Measurements from ENCODE around the gene SPSB2. TPM values are rescaled to one million over a fixed set of nuclear protein-coding genes. Genes with fewer than 3 reads are reported as not detected.

The SPSB2 gene
- total RNA-seq, 1 experiment from 2014 or later: 11.6 TPM

- Histone ChIP-seq H3K36me3 (ENCODE audit: control insufficient read depth, insufficient read depth, low read length) (no peaks in the 10 kb centered on the region), H3K27me3 (ENCODE audit: control insufficient read depth, insufficient read depth, low read length) (no peaks in the 10 kb centered on the region), H3K4me3 (ENCODE audit: low read depth in 2 of 2, low read length in 2 of 2) (no peak overlapping the region), H3K27ac (ENCODE audit: low read length) (no peak overlapping the region), H3K9me3 (ENCODE audit: control insufficient read depth, insufficient read depth, low read depth, low read length) (no peaks in the 10 kb centered on the region), H3K4me1 (ENCODE audit: control insufficient read depth, insufficient read depth, low read length) (no peaks in the 10 kb centered on the region)
- in situ Hi-C loops (cut with HindIII; ENCODE audit: low pct_unique_long_range_greater_than_20kb, low sequenced_read_pairs): no loop called here
- no TSS peak for BruUV-seq (replicated peaks)
- intact Hi-C loops (cut with micrococcal nuclease; ENCODE audit: unreplicated experiment): no loop called here
- ChIA-PET POLR2A (no interaction called here), CTCF (no interaction called here)
- DNase-seq (ENCODE audit: low read depth, low spot score) (no peak), ATAC-seq (no peak)
- TF ChIP-seq, protein P1, sequence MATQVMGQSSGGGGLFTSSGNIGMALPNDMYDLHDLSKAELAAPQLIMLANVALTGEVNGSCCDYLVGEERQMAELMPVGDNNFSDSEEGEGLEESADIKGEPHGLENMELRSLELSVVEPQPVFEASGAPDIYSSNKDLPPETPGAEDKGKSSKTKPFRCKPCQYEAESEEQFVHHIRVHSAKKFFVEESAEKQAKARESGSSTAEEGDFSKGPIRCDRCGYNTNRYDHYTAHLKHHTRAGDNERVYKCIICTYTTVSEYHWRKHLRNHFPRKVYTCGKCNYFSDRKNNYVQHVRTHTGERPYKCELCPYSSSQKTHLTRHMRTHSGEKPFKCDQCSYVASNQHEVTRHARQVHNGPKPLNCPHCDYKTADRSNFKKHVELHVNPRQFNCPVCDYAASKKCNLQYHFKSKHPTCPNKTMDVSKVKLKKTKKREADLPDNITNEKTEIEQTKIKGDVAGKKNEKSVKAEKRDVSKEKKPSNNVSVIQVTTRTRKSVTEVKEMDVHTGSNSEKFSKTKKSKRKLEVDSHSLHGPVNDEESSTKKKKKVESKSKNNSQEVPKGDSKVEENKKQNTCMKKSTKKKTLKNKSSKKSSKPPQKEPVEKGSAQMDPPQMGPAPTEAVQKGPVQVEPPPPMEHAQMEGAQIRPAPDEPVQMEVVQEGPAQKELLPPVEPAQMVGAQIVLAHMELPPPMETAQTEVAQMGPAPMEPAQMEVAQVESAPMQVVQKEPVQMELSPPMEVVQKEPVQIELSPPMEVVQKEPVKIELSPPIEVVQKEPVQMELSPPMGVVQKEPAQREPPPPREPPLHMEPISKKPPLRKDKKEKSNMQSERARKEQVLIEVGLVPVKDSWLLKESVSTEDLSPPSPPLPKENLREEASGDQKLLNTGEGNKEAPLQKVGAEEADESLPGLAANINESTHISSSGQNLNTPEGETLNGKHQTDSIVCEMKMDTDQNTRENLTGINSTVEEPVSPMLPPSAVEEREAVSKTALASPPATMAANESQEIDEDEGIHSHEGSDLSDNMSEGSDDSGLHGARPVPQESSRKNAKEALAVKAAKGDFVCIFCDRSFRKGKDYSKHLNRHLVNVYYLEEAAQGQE (IDR thresholded peaks at IDR 0.05; ENCODE audit: insufficient read depth in 1 of 2, low read depth in 2 of 2, low read length in 1 of 2): no peak
- no peak for TF ChIP-seq TCF7L2 (IDR thresholded peaks at IDR 0.05; ENCODE audit: low read depth, low read length)
- no peak for TF ChIP-seq POLR2AphosphoS5 (IDR thresholded peaks at IDR 0.05; ENCODE audit: low read depth, low read length)
- TF ChIP-seq, protein P2, sequence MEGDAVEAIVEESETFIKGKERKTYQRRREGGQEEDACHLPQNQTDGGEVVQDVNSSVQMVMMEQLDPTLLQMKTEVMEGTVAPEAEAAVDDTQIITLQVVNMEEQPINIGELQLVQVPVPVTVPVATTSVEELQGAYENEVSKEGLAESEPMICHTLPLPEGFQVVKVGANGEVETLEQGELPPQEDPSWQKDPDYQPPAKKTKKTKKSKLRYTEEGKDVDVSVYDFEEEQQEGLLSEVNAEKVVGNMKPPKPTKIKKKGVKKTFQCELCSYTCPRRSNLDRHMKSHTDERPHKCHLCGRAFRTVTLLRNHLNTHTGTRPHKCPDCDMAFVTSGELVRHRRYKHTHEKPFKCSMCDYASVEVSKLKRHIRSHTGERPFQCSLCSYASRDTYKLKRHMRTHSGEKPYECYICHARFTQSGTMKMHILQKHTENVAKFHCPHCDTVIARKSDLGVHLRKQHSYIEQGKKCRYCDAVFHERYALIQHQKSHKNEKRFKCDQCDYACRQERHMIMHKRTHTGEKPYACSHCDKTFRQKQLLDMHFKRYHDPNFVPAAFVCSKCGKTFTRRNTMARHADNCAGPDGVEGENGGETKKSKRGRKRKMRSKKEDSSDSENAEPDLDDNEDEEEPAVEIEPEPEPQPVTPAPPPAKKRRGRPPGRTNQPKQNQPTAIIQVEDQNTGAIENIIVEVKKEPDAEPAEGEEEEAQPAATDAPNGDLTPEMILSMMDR (IDR thresholded peaks at IDR 0.05): no peak
- no peak for TF ChIP-seq SIN3A (IDR thresholded peaks at IDR 0.05; ENCODE audit: borderline replicate concordance, insufficient read depth, low read depth, low read length)
These were observed 11.4 kb upstream of the SPSB2 start for GRCh38 chr12:6884539-6884938.

GRCh38 chr12:6883683-6884082, 10.6 kb upstream of the SPSB2 start:
- in situ Hi-C loops (cut with HindIII; ENCODE audit: low pct_unique_long_range_greater_than_20kb, low sequenced_read_pairs) (no loop called here), intact Hi-C loops (cut with micrococcal nuclease; ENCODE audit: unreplicated experiment) (no loop called here)
- TF ChIP-seq, protein P1 (IDR thresholded peaks at IDR 0.05; ENCODE audit: insufficient read depth in 1 of 2, low read depth in 2 of 2, low read length in 1 of 2): no peak
- TF ChIP-seq, protein P2 (IDR thresholded peaks at IDR 0.05): no peak
- TF ChIP-seq SIN3A (IDR thresholded peaks at IDR 0.05; ENCODE audit: borderline replicate concordance, insufficient read depth, low read depth, low read length): no peak
- TF ChIP-seq POLR2AphosphoS5 (IDR thresholded peaks at IDR 0.05; ENCODE audit: low read depth, low read length): no peak
- H3K9me3 ChIP-seq (ENCODE audit: control insufficient read depth, insufficient read depth, low read depth, low read length): no peaks in the 10 kb centered on the region
- BruUV-seq (replicated peaks): no TSS peak
- H3K36me3 ChIP-seq (ENCODE audit: control insufficient read depth, insufficient read depth, low read length): no peaks in the 10 kb centered on the region
- no peak overlapping the region for H3K4me3 ChIP-seq (ENCODE audit: low read depth in 2 of 2, low read length in 2 of 2)
- ChIA-PET POLR2A (no interaction called here), CTCF (no interaction called here)
- no peak for DNase-seq (ENCODE audit: low read depth, low spot score)
- H3K27ac ChIP-seq (ENCODE audit: low read length): no peak overlapping the region
- H3K4me1 ChIP-seq (ENCODE audit: control insufficient read depth, insufficient read depth, low read length): no peaks in the 10 kb centered on the region
- no peaks in the 10 kb centered on the region for H3K27me3 ChIP-seq (ENCODE audit: control insufficient read depth, insufficient read depth, low read length)
- ATAC-seq: no peak

Data from Panc1 (cell line).